HG03108 (cell line): Measurements from ENCODE around the gene USP12.
"Not testable (repeated sequence)": the region's sequence is repeated elsewhere in the genome, so short reads cannot be mapped to it uniquely, and the experiment has no call there.

Experiments used
- ATAC-seq: cut with Tn5 transposase; IDR thresholded peaks from one replicate; pipeline ENCODE4 v1.9.1; 2021; ENCODE audit warnings: moderate library complexity; ENCODE audit not compliant: unreplicated experiment

Gene USP12

GRCh38 chr13:27171244-27171826 is at the start of gene USP12:
Gene USP12 (minus strand): TSS chr13:27171811. CDS start chr13:27171639, 172 bp downstream.
- peak; percentile 6 for ATAC-seq

GRCh38 chr13:27219611-27220010 is 48.0 kb upstream of the USP12 start:
- ATAC-seq = no peak

GRCh38 chr13:27218861-27219260 is 47.2 kb upstream of the USP12 start:
- not testable (repeated sequence) for ATAC-seq

- ATAC-seq = not testable (repeated sequence)
These were observed 46.2 kb upstream of the USP12 start for GRCh38 chr13:27217791-27218190.

GRCh38 chr13:27213386-27213785 is 41.8 kb upstream of the USP12 start:
- ATAC-seq = not testable (repeated sequence)

- ATAC-seq = no peak
These were observed 40.3 kb upstream of the USP12 start for GRCh38 chr13:27211771-27212364.

- ATAC-seq = no peak
These were observed 39.7 kb upstream of the USP12 start for GRCh38 chr13:27211271-27211670.

GRCh38 chr13:27208514-27208913 is 36.9 kb upstream of the USP12 start:
- no peak for ATAC-seq

- ATAC-seq = no peak
These were observed 32.2 kb upstream of the USP12 start for GRCh38 chr13:27203854-27204253.

- ATAC-seq = no peak
These were observed 31.6 kb upstream of the USP12 start for GRCh38 chr13:27203186-27203585.

GRCh38 chr13:27201661-27202060 is 30.1 kb upstream of the USP12 start:
- no peak for ATAC-seq

GRCh38 chr13:27200413-27201070 is 28.9 kb upstream of the USP12 start:
- no peak for ATAC-seq

GRCh38 chr13:27199696-27200095 is 28.1 kb upstream of the USP12 start:
- no peak for ATAC-seq

GRCh38 chr13:27199211-27199610 is 27.6 kb upstream of the USP12 start:
- ATAC-seq = no peak

- no peak for ATAC-seq
These were observed 23.5 kb upstream of the USP12 start for GRCh38 chr13:27194895-27195764.

- no peak for ATAC-seq
These were observed 22.6 kb upstream of the USP12 start for GRCh38 chr13:27194209-27194608.

GRCh38 chr13:27193496-27193895 is 21.9 kb upstream of the USP12 start:
- ATAC-seq = no peak

GRCh38 chr13:27192973-27193372 is 21.4 kb upstream of the USP12 start:
- no peak for ATAC-seq

- not testable (repeated sequence) for ATAC-seq
These were observed 20.8 kb upstream of the USP12 start for GRCh38 chr13:27192367-27192766.

- ATAC-seq = no peak
These were observed 17.6 kb upstream of the USP12 start for GRCh38 chr13:27189192-27189591.

GRCh38 chr13:27188239-27188638 is 16.6 kb upstream of the USP12 start:
- ATAC-seq = no peak
